Body of pancreas (tissue), 4 donors: ENCODE results near the gene COL5A2. TPM values are rescaled to one million over a fixed set of nuclear protein-coding genes. Genes with fewer than 3 reads are reported as not detected.

ENCODE experiments used
- ATAC-seq: fragments of 150-250 bp; one replicate; pipeline ENCODE4 v1.9.1; 2016
- DNase-seq, 4 donors: peaks; one replicate each; pipeline ENCODE4 v3.0.0-alpha.2; 2019
- H3K27ac ChIP-seq, 4 donors: fragments of 200-600 bp; sonication (generic); 1 replicate in 3 of 4; 2 replicates in 1 of 4; pipeline versions ENCODE4 v1.5.1 to v1.6.1; 2016 to 2019; ENCODE audit warnings: mild to moderate bottlenecking in 1 of 4, mixed read lengths in 1 of 4, moderate library complexity in 1 of 4
- H3K27me3 ChIP-seq, 2 donors: fragments of 200-600 bp; sonication (generic); one replicate each; pipeline ENCODE4 v1.6.0; 2016; ENCODE audit warnings: mild to moderate bottlenecking in 1 of 2
- H3K36me3 ChIP-seq, 2 donors: fragments of 200-600 bp; sonication (generic); replicated peaks in 1 of 2; 2 replicates each; pipeline ENCODE4 v1.5.1; 2016; ENCODE audit warnings: low read depth in 2 of 2; ENCODE audit not compliant: insufficient read depth in 1 of 2
- H3K4me1 ChIP-seq: fragments of 200-600 bp; sonication (generic); one replicate; pipeline ENCODE4 v1.6.0; 2016
- H3K4me3 ChIP-seq, 2 donors: fragments of 200-600 bp; sonication (generic); 1 replicate in 1 of 2; 2 replicates in 1 of 2; pipeline ENCODE4 v1.5.1; 2016 to 2019
- H3K9me3 ChIP-seq, 3 donors: fragments of 200-600 bp; sonication (generic); 1 replicate in 2 of 3; 2 replicates in 1 of 3; pipeline ENCODE4 v1.5.1; 2016
- CTCF ChIP-seq, 7 experiments: fragments of 450-650 bp in 4 of 7; fragments of 200-600 bp in 3 of 7; sonication (generic) in 3 of 7; IDR thresholded peaks; one replicate each; pipeline ENCODE4 v1.5.1; 2016 to 2019; ENCODE audit warnings: antibody characterized with exemption in 7 of 7
- POLR2A ChIP-seq, 3 donors: fragments of 450-650 bp; IDR thresholded peaks; one replicate each; pipeline ENCODE4 v1.6.1; 2016; ENCODE audit warnings: antibody characterized with exemption in 3 of 3, mild to moderate bottlenecking in 2 of 3
- WGBS, 2 donors: methylation state at CpG; one replicate each; pipeline ENCODE4 v1.1.5; 2017; 5-methylcytosine and 5-hydroxymethylcytosine counted together
- intact Hi-C: fragments of 100-400 bp; cut with DNase I; formaldehyde crosslinking; loops from one replicate; pipeline ENCODE4 v1.15.1; 2023
- total RNA-seq, 2 donors: library from RNA; depleted of rRNA; stranded (reverse); fragments of >200 nt; gene quantifications; one replicate each; pipeline ENCODE4 v1.1.0, GENCODE V29; 2016

COL5A2 gene
- total RNA-seq, 2 donors from 2014 or later = 10.1 to 24.1 TPM

DNA sequence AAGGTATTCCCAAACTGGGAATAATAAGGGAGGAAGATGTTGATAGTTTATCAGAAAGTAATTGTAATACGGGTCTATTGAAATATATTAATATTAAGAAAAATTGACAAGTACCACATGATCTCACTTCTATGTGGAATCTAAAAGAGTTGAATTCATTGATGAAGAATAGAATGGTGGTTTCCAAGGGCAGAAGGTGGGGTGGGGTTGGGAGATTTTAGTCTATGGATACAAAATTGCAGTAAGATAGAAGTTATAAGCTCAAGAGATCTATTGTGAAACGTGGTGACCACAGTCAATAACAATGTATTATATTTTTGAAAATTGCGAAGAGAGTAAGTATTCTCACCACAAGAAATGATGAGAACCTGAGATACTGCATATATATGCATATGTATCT is 166.5 kb downstream of the COL5A2 start:
- 91 to 93% methylated on average over 3 of the region's 3 CpGs for WGBS, 2 donors
- H3K36me3 ChIP-seq = no peaks in the 10 kb centered on the region
- intact Hi-C loops = no loop called here
- H3K9me3 ChIP-seq = no peaks in the 10 kb centered on the region
- ATAC-seq (no peak), DNase-seq (no peak)
- no peaks in the 10 kb centered on the region for H3K27me3 ChIP-seq
- peaks cover 12% of the 10 kb centered on the region for H3K4me1 ChIP-seq
- TF ChIP-seq CTCF (IDR thresholded peaks at IDR 0.05) = no peak
- no peak for TF ChIP-seq POLR2A (IDR thresholded peaks at IDR 0.05)
- no peak overlapping the region for H3K4me3 ChIP-seq
- H3K27ac ChIP-seq = no peak overlapping the region

GRCh38 chr2:189012351-189012750 is 167.2 kb downstream of the COL5A2 start:
- peaks cover 12% of the 10 kb centered on the region for H3K4me1 ChIP-seq
- TF ChIP-seq POLR2A (IDR thresholded peaks at IDR 0.05) (no peak), CTCF (IDR thresholded peaks at IDR 0.05) (no peak)
- H3K27ac ChIP-seq = no peak overlapping the region
- DNase-seq (no peak), ATAC-seq (no peak)
- no peaks in the 10 kb centered on the region for H3K36me3 ChIP-seq
- H3K27me3 ChIP-seq = no peaks in the 10 kb centered on the region
- no peak overlapping the region for H3K4me3 ChIP-seq
- H3K9me3 ChIP-seq = no peaks in the 10 kb centered on the region
- 79 to 89% methylated on average over 1 of the region's 1 CpG for WGBS, 2 donors
- intact Hi-C loops = no loop called here

GRCh38 chr2:189010536-189010935 is 169.0 kb downstream of the COL5A2 start:
- no peak for ATAC-seq
- no peak overlapping the region for H3K4me3 ChIP-seq
- H3K27me3 ChIP-seq = no peaks in the 10 kb centered on the region
- no peaks in the 10 kb centered on the region for H3K36me3 ChIP-seq
- H3K9me3 ChIP-seq = no peaks in the 10 kb centered on the region
- no peak for DNase-seq
- H3K27ac ChIP-seq = no peak overlapping the region
- TF ChIP-seq CTCF (IDR thresholded peaks at IDR 0.05) (no peak), POLR2A (IDR thresholded peaks at IDR 0.05) (no peak)
- H3K4me1 ChIP-seq = peaks cover 12% of the 10 kb centered on the region
- intact Hi-C loops = no loop called here
- WGBS, 2 donors = 63 to 70% methylated on average over 6 of the region's 6 CpGs

DNA sequence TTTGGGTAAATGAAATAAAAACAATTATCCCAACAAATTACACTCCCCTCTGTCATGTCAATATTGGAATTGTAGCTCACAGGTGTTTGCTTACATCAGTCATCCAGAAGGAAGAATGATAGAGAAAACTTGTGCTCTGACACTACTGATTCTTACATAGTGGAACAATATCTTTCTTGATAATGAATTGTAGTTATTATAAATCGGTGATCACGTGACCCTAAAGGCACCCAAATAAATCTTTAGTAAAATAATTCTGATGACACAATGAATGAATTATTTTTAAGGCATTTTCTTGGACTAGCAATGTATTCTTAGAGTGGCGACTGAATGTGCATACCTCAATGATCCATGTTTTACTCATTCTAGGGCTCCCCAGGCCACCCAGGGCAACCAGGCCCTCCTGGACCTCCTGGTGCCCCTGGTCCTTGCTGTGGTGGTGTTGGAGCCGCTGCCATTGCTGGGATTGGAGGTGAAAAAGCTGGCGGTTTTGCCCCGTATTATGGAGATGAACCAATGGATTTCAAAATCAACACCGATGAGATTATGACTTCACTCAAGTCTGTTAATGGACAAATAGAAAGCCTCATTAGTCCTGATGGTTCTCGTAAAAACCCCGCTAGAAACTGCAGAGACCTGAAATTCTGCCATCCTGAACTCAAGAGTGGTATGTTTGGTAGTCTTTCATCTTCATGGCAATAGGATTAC is 170.9 kb downstream of the COL5A2 start:
- ATAC-seq (no peak), DNase-seq (no peak)
- Histone ChIP-seq H3K4me3 (no peak overlapping the region), H3K9me3 (no peaks in the 10 kb centered on the region), H3K36me3 (no peaks in the 10 kb centered on the region), H3K4me1 (no peaks in the 10 kb centered on the region), H3K27me3 (no peaks in the 10 kb centered on the region), H3K27ac (no peak overlapping the region)
- no peak for TF ChIP-seq POLR2A (IDR thresholded peaks at IDR 0.05)
- TF ChIP-seq CTCF (IDR thresholded peaks at IDR 0.05) = no peak
- WGBS, 2 donors = 80 to 85% methylated on average over 9 of the region's 9 CpGs
- intact Hi-C loops = no loop called here

DNA sequence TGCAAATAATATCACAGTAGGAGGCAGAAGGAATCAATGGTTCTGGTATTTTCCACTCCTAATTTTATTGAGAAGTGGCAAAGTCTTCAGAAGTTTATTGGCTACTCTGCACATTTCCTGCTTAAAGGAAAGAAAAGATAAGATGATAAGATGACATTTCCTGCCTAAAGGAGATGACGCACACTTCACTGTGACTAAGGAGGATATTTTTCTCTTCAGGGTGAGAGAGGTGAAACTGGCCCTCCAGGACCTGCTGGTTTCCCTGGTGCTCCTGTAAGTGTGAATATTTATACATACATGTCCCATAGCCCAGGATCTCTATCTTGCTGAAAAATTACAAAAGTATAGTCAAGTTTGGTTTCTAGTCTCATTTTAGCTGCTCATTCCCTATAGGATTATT is 177.5 kb downstream of the COL5A2 start:
- no peaks in the 10 kb centered on the region for H3K4me1 ChIP-seq
- H3K27me3 ChIP-seq = no peaks in the 10 kb centered on the region
- DNase-seq (no peak), ATAC-seq (no peak)
- intact Hi-C loops = no loop called here
- no peaks in the 10 kb centered on the region for H3K36me3 ChIP-seq
- H3K27ac ChIP-seq = no peak overlapping the region
- WGBS, 2 donors = 33 to 41% methylated on average over 1 of the region's 1 CpG
- H3K9me3 ChIP-seq = no peaks in the 10 kb centered on the region
- H3K4me3 ChIP-seq = no peak overlapping the region
- TF ChIP-seq CTCF (IDR thresholded peaks at IDR 0.05) = no peak
- no peak for TF ChIP-seq POLR2A (IDR thresholded peaks at IDR 0.05)
